Upper lobe of left lung (tissue), 6 donors: ENCODE data around the gene C22orf23. TPM values are rescaled to one million over a fixed set of nuclear protein-coding genes. Genes with fewer than 3 reads are reported as not detected.
A peak's percentile ranks its signal among the peaks of the same experiment; 100 is the strongest.

ENCODE experiments used
- ATAC-seq, 2 donors: fragments of 200-7000 bp; cut with Tn5 transposase; one replicate each; pipeline ENCODE4 v1.9.1; 2022; ENCODE audit warnings: mild to moderate bottlenecking in 2 of 2, moderate library complexity in 2 of 2; ENCODE audit not compliant: low FRiP score in 2 of 2
- DNase-seq, 2 donors: peaks; one replicate each; pipeline ENCODE4 v3.0.0-alpha.2; 2019 to 2020
- H3K27ac ChIP-seq, 4 donors: fragments of 200-600 bp; sonication (generic); one replicate each; pipeline ENCODE4 v1.5.1; 2016 to 2019
- H3K27me3 ChIP-seq, 4 donors: fragments of 200-600 bp; sonication (generic); one replicate each; pipeline ENCODE4 v1.5.1; 2017 to 2019
- H3K36me3 ChIP-seq, 4 donors: fragments of 200-600 bp; sonication (generic); one replicate each; pipeline ENCODE4 v1.5.1; 2016 to 2019
- H3K4me1 ChIP-seq, 4 donors: fragments of 200-600 bp; sonication (generic); one replicate each; pipeline ENCODE4 v1.5.1; 2018 to 2019
- H3K4me3 ChIP-seq, 4 donors: fragments of 200-600 bp; sonication (generic); one replicate each; pipeline ENCODE4 v1.5.1; 2017 to 2019; ENCODE audit warnings: mild to moderate bottlenecking in 2 of 4, moderate library complexity in 1 of 4
- H3K9me3 ChIP-seq, 4 donors: fragments of 200-600 bp; sonication (generic); one replicate each; pipeline ENCODE4 v1.5.1; 2018 to 2019
- CTCF ChIP-seq, 6 experiments: fragments of 450-650 bp in 4 of 6; fragments of 200-600 bp in 2 of 6; sonication (generic) in 2 of 6; IDR thresholded peaks; one replicate each; pipeline ENCODE4 v1.5.1; 2016 to 2019; ENCODE audit warnings: antibody characterized with exemption in 6 of 6
- EP300 ChIP-seq, 4 donors: sonication (generic); formaldehyde crosslinking; IDR thresholded peaks; one replicate each; pipeline ENCODE4 v1.5.1; 2017; ENCODE audit warnings: antibody characterized with exemption in 4 of 4, control low read depth in 2 of 4
- POLR2A ChIP-seq, 4 donors: fragments of 450-650 bp; IDR thresholded peaks; one replicate each; pipeline ENCODE4 v1.5.1; 2016 to 2017; ENCODE audit warnings: antibody characterized with exemption in 4 of 4, mild to moderate bottlenecking in 2 of 4
- POLR2AphosphoS5 ChIP-seq, 2 donors: sonication (generic); formaldehyde crosslinking; IDR thresholded peaks; one replicate each; pipeline ENCODE4 v1.5.1; 2017; ENCODE audit warnings: antibody characterized with exemption in 2 of 2
- WGBS, 2 donors: methylation state at CpG; one replicate each; pipeline ENCODE4 v1.1.5; 2017 to 2018; 5-methylcytosine and 5-hydroxymethylcytosine counted together
- total RNA-seq, 6 donors: library from RNA; depleted of rRNA in 4 of 6; stranded (reverse); fragments of >200 nt in 4 of 6; gene quantifications; one replicate each; pipeline versions ENCODE4 v1.1.0 to v1.2.1, GENCODE V29; 2016 to 2021
- donor health status: DM: no; HTN: no; CAD: no; lungs with moderate emphysema.
- donor health status: DM: no; HTN: yes; CAD: no; lungs with severe emphysema.

Gene C22orf23
- total RNA-seq, 6 donors from 2014 or later, result 0.46 to 7.2 (median 1.2) TPM; not detected in 1

GRCh38 chr22:37990862-37991261 is 37.5 kb upstream of the C22orf23 start:
- H3K36me3 ChIP-seq, result peaks cover 0 to 4% (median 2%) of the 10 kb centered on the region in 4 donors
- DNase-seq (no peak), ATAC-seq (no peak)
- TF ChIP-seq CTCF (IDR thresholded peaks at IDR 0.05) (no peak), POLR2A (IDR thresholded peaks at IDR 0.05) (no peak), POLR2AphosphoS5 (IDR thresholded peaks at IDR 0.05) (no peak), EP300 (IDR thresholded peaks at IDR 0.05) (no peak)
- peaks cover 0 to 6% (median 1%) of the 10 kb centered on the region in 4 donors for H3K4me1 ChIP-seq
- WGBS, 2 donors, result 84 to 87% methylated on average over 7 of the region's 7 CpGs
- H3K27ac ChIP-seq, result no peak overlapping the region
- no peaks in the 10 kb centered on the region for H3K27me3 ChIP-seq
- H3K9me3 ChIP-seq, result no peaks in the 10 kb centered on the region
- H3K4me3 ChIP-seq, result no peak overlapping the region

- no peak overlapping the region for H3K4me3 ChIP-seq
- TF ChIP-seq POLR2AphosphoS5 (IDR thresholded peaks at IDR 0.05) (peak in 1 of 2 donors; percentile 20), CTCF (IDR thresholded peaks at IDR 0.05) (no peak), EP300 (IDR thresholded peaks at IDR 0.05) (no peak), POLR2A (IDR thresholded peaks at IDR 0.05) (no peak)
- H3K36me3 ChIP-seq, result peaks cover 0 to 4% (median 2%) of the 10 kb centered on the region in 4 donors
- no peak for DNase-seq
- 81% methylated on average over 5 of the region's 5 CpGs; no CpG with 5 or more reads in 1 of the 2 donors for WGBS, 2 donors
- H3K9me3 ChIP-seq, result no peaks in the 10 kb centered on the region
- no peak overlapping the region for H3K27ac ChIP-seq
- peaks cover 0 to 6% (median 1%) of the 10 kb centered on the region in 4 donors for H3K4me1 ChIP-seq
- no peak for ATAC-seq
- H3K27me3 ChIP-seq, result no peaks in the 10 kb centered on the region
These were observed 36.9 kb upstream of the C22orf23 start for GRCh38 chr22:37990301-37990700.

- Histone ChIP-seq H3K27ac (no peak overlapping the region), H3K4me1 (peaks cover 0 to 6% (median 1%) of the 10 kb centered on the region in 4 donors), H3K36me3 (peaks cover 0 to 4% (median 2%) of the 10 kb centered on the region in 4 donors), H3K9me3 (no peaks in the 10 kb centered on the region), H3K4me3 (no peak overlapping the region), H3K27me3 (no peaks in the 10 kb centered on the region)
- ATAC-seq (no peak), DNase-seq (no peak)
- no peak for TF ChIP-seq EP300 (IDR thresholded peaks at IDR 0.05)
- TF ChIP-seq POLR2A (IDR thresholded peaks at IDR 0.05), result no peak
- TF ChIP-seq POLR2AphosphoS5 (IDR thresholded peaks at IDR 0.05), result no peak
- no peak for TF ChIP-seq CTCF (IDR thresholded peaks at IDR 0.05)
- WGBS, 2 donors, result 94 to 96% methylated on average over 11 to 14 of the region's 14 CpGs
These were observed 36.0 kb upstream of the C22orf23 start for GRCh38 chr22:37989146-37990045.

- ATAC-seq (no peak), DNase-seq (no peak)
- Histone ChIP-seq H3K36me3 (peaks cover 0 to 4% (median 2%) of the 10 kb centered on the region in 4 donors), H3K4me3 (no peak overlapping the region), H3K4me1 (peaks cover 0 to 6% (median 0%) of the 10 kb centered on the region in 4 donors), H3K27me3 (no peaks in the 10 kb centered on the region), H3K27ac (no peak overlapping the region), H3K9me3 (no peaks in the 10 kb centered on the region)
- 60 to 69% methylated on average over 5 of the region's 7 CpGs for WGBS, 2 donors
- TF ChIP-seq CTCF (IDR thresholded peaks at IDR 0.05) (no peak), EP300 (IDR thresholded peaks at IDR 0.05) (no peak), POLR2AphosphoS5 (IDR thresholded peaks at IDR 0.05) (no peak), POLR2A (IDR thresholded peaks at IDR 0.05) (no peak)
These were observed 33.0 kb upstream of the C22orf23 start for GRCh38 chr22:37986371-37986770.
